ENCODE measurements around the gene KIAA1671.

DNA sequence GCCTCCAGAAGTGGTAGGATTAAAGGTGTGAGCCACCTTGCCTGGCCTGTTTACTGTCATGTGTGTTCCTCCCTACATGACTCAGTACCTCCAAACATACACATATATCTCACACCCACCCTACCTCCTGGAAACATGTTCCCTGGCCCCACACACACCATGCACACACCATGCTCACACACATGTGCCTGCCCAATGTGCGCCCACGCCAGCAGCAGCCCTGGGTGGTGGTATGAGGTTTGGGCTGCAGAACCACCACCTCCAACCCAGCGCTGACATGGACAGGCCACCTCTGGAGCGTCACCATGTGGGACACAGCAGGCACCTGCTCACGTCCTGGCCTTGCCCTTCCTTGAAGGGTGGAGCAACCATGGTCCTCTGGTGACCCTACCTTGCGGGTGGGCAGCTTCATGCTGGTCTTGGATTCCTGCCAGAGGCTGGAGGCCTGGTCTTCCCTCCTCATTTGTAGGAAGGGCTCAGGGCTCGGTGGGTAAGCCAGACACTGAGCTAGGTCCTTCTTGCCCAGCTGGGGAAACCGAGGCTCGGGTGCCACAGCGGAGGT, 37.9 kb downstream of the KIAA1671 start:
- TF ChIP-seq, protein P1, sequence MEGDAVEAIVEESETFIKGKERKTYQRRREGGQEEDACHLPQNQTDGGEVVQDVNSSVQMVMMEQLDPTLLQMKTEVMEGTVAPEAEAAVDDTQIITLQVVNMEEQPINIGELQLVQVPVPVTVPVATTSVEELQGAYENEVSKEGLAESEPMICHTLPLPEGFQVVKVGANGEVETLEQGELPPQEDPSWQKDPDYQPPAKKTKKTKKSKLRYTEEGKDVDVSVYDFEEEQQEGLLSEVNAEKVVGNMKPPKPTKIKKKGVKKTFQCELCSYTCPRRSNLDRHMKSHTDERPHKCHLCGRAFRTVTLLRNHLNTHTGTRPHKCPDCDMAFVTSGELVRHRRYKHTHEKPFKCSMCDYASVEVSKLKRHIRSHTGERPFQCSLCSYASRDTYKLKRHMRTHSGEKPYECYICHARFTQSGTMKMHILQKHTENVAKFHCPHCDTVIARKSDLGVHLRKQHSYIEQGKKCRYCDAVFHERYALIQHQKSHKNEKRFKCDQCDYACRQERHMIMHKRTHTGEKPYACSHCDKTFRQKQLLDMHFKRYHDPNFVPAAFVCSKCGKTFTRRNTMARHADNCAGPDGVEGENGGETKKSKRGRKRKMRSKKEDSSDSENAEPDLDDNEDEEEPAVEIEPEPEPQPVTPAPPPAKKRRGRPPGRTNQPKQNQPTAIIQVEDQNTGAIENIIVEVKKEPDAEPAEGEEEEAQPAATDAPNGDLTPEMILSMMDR (IDR thresholded peaks at IDR 0.05): no peak
- TF ChIP-seq POLR2A (IDR thresholded peaks at IDR 0.05): no peak
- TF ChIP-seq POLR2AphosphoS5 (IDR thresholded peaks at IDR 0.05): no peak
- TF ChIP-seq EP300 (IDR thresholded peaks at IDR 0.05): no peak
